ENCODE measurements around the gene DENND2A. TPM values are rescaled to one million over a fixed set of nuclear protein-coding genes. Genes with fewer than 3 reads are reported as not detected.
"Not testable (repeated sequence)": the region's sequence is repeated elsewhere in the genome, so short reads cannot be mapped to it uniquely, and the experiment has no call there.

The DENND2A gene
- total RNA-seq, 2 donors from 2014 or later = 9.2 to 10.5 TPM

DNA sequence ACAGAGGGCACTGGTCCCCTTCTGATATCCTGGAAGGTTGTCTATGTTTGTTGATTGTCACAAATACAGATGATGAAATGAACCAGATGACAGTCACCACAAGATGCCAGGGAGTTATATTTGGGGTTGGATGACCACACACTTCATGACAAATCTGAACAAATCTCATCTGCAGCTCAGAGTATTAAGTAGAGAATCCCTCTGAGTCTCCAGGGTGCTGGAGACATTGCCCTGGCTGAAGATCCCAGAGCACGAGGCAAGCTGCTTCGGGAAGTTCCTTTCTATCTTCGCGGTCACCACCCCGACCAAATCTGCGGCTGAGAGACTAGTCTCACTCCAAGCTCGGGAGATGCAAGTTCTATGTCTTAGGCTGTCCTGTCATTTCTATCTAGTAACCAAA is 9.0 kb downstream of the DENND2A start:
- Histone ChIP-seq H3K27me3 (no peaks in the 10 kb centered on the region), H3K4me1 (peaks cover 0 to 64% of the 10 kb centered on the region in 2 donors), H3K4me3 (no peak overlapping the region), H3K36me3 (no peaks in the 10 kb centered on the region), H3K27ac (peak overlapping the region; percentile 50 to 62), H3K9me3 (no peaks in the 10 kb centered on the region)
- TF ChIP-seq, protein P1, sequence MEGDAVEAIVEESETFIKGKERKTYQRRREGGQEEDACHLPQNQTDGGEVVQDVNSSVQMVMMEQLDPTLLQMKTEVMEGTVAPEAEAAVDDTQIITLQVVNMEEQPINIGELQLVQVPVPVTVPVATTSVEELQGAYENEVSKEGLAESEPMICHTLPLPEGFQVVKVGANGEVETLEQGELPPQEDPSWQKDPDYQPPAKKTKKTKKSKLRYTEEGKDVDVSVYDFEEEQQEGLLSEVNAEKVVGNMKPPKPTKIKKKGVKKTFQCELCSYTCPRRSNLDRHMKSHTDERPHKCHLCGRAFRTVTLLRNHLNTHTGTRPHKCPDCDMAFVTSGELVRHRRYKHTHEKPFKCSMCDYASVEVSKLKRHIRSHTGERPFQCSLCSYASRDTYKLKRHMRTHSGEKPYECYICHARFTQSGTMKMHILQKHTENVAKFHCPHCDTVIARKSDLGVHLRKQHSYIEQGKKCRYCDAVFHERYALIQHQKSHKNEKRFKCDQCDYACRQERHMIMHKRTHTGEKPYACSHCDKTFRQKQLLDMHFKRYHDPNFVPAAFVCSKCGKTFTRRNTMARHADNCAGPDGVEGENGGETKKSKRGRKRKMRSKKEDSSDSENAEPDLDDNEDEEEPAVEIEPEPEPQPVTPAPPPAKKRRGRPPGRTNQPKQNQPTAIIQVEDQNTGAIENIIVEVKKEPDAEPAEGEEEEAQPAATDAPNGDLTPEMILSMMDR (IDR thresholded peaks at IDR 0.05) = no peak
- no peak for DNase-seq (ENCODE audit: low spot score)

DNA sequence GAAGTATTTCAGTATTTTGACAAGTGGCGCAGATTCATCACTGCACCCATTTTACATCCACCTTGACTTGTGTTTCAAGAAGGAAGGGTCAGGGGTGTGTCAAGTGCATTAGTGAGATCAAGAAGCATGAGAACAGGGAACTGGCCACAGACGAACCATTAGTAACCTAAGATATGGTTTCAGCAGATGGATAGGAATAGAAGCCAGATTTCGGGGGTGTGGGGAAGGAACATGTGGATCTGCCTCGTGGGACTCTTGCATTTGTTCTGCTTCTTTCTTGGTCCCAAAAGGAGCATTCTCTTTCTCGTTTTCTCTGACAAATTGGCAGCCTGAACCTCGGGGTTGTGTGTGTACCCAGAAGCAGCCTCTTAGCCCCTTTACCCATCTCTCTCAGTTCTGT is 9.6 kb downstream of the DENND2A start:
- no peaks in the 10 kb centered on the region for H3K36me3 ChIP-seq
- no peak for DNase-seq (ENCODE audit: low spot score)
- H3K4me3 ChIP-seq = no peak overlapping the region
- no peaks in the 10 kb centered on the region for H3K27me3 ChIP-seq
- peak overlapping the region; percentile 50 to 62 for H3K27ac ChIP-seq
- no peaks in the 10 kb centered on the region for H3K9me3 ChIP-seq
- TF ChIP-seq, protein P1 (IDR thresholded peaks at IDR 0.05) = no peak
- peaks cover 0 to 64% of the 10 kb centered on the region in 2 donors for H3K4me1 ChIP-seq

DNA sequence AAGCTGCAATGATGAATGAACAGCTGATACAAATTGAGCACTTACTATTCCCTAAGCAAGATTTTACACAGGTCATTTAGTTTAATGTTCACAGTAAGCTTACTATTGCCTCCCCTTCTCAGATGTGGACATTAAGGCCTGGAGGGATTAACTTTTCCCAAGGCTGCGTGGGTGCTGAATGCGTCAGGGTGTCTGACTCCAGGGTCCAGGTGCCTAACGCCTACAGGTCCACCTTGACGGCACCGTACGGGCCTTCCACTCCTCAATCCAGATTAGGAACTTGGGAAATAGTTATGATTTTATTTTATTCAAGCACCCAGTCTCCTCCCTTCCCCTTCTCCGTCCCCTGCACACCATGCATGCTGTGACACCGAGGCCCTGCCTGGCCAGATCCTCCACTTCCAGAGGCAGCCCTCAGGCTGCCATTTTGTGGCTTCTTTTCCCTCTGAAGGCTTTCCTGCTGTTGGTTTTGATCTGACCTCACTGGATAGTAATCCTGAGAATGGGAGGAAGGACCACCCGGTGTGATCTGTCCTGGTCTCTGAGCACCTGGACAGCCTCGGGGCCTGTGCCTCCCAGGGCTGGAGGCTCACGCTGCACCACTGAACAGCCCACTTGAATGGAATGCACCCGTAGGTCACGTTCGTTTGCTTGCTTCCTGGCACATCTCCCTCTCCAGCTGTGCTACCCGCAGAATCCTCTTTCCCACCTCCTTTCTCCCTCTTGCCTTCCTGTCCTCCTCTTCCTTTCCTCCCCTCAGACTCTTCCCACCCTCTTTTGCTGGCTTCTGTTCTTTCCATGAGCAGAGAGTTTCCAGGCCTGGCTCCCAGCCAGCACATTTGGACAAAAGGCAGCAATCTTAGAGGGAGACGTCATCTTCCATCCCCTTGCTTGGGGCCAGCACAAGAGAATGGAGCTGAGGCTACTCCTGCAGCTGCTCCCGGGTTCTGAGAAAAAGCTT is 14.4 kb downstream of the DENND2A start:
- no peaks in the 10 kb centered on the region for H3K36me3 ChIP-seq
- DNase-seq (ENCODE audit: low spot score) = peak; percentile 98
- peaks cover 0 to 46% of the 10 kb centered on the region in 2 donors for H3K4me1 ChIP-seq
- H3K27me3 ChIP-seq = no peaks in the 10 kb centered on the region
- no peak overlapping the region for H3K4me3 ChIP-seq
- H3K27ac ChIP-seq = peak overlapping the region; percentile 66
- H3K9me3 ChIP-seq = no peaks in the 10 kb centered on the region
- TF ChIP-seq, protein P1 (IDR thresholded peaks at IDR 0.05) = no peak

DNA sequence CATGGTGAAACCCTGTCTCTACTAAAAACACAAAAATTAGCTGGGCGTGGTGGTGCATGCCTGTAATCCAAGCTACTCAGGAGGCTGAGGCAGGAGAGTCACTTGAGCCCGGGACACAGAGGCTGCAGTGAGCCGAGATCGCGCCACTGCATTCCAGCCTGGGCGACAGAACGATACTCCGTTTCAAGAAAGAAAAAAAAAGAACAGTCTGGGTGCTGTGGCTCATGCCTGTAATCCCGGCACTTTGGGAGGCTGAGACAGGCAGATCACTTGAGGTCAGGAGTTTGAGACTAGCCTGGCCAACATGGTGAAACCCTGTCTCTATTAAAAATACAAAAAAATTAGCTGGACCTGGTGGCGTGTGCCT is 15.4 kb downstream of the DENND2A start:
- H3K4me3 ChIP-seq; H3K27me3 ChIP-seq; H3K9me3 ChIP-seq; H3K27ac ChIP-seq; H3K36me3 ChIP-seq; DNase-seq (ENCODE audit: low spot score): not testable (repeated sequence)
- H3K4me1 ChIP-seq = peaks cover 0 to 40% of the 10 kb centered on the region in 2 donors

DNA sequence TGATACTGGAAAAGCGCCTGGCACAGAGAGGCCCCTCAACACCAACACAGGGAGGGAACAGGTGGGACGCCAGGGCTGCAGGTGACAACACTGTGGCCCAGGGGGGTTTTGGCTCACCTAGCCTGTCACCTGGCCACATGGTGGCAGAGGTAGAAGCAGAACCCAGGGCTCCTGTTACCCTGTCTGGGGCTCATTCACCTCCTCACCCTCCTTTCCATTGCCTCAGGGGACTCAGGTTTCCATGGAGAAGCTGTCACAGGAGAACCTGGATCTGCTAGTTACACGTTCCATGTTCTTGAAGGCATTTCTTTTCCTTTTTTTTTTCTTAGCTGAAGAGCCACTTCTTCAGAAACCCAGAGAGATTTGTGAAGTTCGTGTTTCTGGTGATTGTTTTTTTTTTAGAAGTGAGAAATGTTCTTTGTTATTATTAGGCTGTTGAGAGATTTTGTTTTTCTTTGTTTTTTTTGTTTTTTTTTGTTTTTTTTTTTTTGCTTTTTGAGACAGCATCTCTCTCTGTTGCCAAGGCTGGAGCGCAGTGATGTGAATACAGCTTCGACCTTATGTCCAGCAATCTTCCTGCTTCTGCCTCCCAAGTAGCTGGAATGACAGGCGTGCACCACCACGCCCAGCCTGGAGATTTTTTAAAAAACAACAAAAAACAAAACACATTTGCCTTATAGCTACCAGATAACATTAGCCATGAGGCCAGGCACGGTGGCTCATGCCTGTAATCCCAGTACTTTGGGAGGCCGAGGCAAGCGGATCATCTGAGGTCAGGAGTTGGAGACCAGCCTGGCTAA is 16.0 kb downstream of the DENND2A start:
- Histone ChIP-seq H3K27ac (peak overlapping the region; percentile 38 to 64), H3K4me1 (peaks cover 0 to 40% of the 10 kb centered on the region in 2 donors), H3K27me3 (no peaks in the 10 kb centered on the region), H3K9me3 (no peaks in the 10 kb centered on the region), H3K4me3 (no peak overlapping the region), H3K36me3 (no peaks in the 10 kb centered on the region)
- no peak for DNase-seq (ENCODE audit: low spot score)
- TF ChIP-seq, protein P1 (IDR thresholded peaks at IDR 0.05) = no peak

DNA sequence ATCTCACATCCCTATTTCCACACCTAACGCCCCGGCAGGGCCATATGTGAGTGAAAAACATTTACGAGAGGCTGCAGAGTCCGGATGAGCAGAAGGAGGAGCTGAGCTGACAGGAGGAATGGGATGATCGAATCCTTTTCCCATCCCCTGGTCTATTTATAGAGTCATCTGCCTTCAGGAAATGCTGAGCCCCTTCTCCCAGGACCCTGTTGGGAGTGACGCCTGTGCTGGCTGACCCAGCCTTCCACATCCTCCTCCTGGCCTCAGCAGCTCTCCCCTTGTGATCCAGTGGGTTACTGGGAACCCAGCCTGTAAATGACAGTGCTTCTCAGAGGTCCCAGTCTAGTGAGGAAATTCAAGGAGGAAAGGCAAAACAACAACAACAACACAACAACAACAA is 16.6 kb downstream of the DENND2A start:
- no peaks in the 10 kb centered on the region for H3K27me3 ChIP-seq
- H3K4me1 ChIP-seq = peaks cover 0 to 40% of the 10 kb centered on the region in 2 donors
- H3K36me3 ChIP-seq = no peaks in the 10 kb centered on the region
- H3K9me3 ChIP-seq = no peaks in the 10 kb centered on the region
- peak overlapping the region; percentile 38 to 64 for H3K27ac ChIP-seq
- no peak overlapping the region for H3K4me3 ChIP-seq
- DNase-seq (ENCODE audit: low spot score) = no peak
- TF ChIP-seq, protein P1 (IDR thresholded peaks at IDR 0.05) = no peak

Data from right atrium auricular region (tissue), 2 donors.